Skin epidermis (tissue), 12 donors: ENCODE data around the gene ZSCAN22.
A peak's percentile ranks its signal among the peaks of the same experiment; 100 is the strongest.
"Not testable (repeated sequence)": the region's sequence is repeated elsewhere in the genome, so short reads cannot be mapped to it uniquely, and the experiment has no call there.

Experiments
- H3K27ac ChIP-seq, 21 experiments: fragments of 200-600 bp; sonication (generic) in 11 of 21; one replicate each; pipeline ENCODE4 v1.5.0; 2020; ENCODE audit warnings: mild to moderate bottlenecking in 3 of 21, inconsistent platforms in 2 of 21, moderate library complexity in 2 of 21
- H3K4me3 ChIP-seq, 7 experiments: fragments of 200-600 bp; sonication (generic) in 2 of 7; one replicate each; pipeline ENCODE4 v1.5.0; 2020; ENCODE audit warnings: inconsistent platforms in 2 of 7, mild to moderate bottlenecking in 2 of 7, moderate library complexity in 1 of 7

ZSCAN22 gene

DNA sequence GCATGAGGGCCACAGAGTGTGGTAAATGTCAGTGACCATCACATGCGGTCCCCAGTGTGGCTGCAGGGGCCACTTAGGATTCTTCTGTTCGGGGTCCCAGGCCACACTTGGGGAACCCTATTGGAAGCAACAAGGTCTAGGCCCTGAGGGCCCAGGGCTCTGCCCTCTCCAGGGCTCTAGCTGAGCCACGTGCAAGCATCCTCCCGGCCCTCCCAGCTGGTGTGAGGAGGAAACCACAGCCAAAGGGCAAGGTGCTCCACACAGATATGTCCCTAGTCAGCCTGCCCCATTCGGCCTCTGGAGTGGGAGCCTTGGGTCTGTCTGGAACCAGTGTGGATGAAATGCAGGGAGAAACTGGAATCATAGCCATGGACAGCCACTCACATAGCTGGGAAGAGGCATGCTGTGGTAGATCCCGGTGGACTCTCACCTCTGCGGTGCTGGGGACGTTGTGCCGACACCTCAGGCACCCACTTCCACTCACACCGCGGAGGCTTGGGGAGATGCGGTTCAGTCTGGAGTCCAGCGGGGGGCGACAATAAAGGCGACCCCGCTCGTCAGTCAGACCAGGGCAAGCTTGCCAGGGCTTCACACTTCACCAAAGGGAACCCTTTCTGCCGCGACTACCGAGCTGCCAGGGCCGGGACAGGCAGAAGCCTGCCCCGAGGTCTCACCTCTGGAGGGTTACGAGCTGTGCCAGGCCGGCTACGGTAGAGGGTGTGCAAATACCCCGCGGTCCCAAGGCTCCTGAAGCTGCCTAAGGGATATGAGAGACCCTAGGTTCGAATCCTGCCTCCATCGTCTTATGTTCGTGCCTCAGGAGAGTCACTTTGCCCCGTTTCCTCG lies 40.0 kb downstream of the ZSCAN22 start:
- Histone ChIP-seq H3K27ac (no peak overlapping the region), H3K4me3 (no peak overlapping the region)

DNA sequence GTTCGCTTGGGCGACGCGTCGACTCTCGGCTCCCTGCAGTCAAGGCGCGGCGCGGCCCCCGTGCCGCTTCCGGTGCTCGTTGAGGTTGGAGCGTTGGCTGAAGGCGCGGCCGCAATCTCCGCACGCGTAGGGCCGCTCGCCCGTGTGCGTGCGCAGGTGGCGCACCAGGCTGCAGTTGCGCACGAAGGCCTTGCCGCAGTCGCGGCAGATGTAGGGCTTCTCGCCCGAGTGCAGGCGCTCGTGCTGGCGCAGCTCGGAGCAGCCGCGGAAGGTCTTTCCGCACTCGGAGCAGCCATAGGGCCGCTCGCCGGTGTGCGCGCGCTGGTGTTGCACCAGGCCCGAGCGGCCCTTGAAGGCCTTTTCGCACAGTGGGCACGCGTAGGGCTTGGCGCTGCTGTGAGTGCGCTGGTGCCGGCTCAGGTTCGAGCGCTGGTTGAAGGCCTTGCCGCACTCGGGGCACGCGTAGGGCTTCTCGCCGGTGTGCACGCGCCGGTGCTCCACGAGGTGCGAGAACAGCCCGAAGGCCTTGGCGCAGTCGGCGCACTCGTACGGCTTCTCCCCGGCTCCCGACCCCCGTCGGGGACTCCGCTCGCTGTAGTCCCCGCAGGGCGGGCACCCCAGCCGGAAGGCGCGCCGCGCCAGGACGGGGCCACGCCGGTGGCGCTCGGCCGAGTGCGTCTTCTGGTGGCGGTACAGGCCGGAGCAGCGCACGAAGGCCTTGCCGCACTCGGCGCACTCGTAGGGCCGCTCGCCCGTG lies 41.1 kb downstream of the ZSCAN22 start:
- H3K27ac ChIP-seq, result no peak overlapping the region
- H3K4me3 ChIP-seq, result no peak overlapping the region

DNA sequence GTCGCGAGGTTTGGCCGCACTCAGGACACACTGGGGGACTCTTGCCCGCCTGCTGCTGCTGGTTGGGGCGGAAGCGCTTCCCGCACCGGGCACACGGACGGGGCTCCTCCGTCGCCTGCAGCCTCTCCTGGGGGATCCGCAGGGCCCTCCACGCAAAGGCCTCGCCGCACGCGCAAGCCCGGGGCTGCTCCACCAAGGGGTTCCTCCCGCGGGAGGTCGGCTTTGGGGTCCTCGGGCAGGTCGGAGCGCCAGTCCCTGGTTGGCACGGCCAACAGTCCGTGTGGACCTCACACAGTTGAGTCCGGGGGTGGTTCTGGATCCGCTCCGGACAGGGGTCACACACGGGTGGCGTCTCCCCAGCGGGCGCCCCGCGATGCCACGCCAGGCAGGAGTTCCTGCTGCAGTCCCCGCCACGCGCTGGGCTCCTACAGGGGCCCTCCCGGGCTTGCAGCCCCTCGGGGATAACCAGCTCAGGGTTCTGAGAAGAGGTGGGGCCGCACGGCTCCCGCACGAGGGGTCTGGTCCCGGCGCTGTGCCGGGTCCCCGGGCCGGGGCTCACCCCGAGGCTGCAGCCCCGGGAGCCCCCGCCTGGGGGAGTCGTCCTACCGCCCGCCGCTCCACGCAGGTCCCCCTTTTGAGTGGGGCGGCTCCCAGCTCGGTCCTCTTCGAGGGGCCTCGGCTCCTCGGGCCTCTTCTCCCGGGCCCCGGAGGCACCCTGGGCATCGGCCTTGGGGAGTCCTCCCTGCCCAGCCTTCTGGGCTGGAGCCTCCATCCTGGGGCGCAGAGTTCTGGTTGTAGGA lies 42.0 kb downstream of the ZSCAN22 start:
- Histone ChIP-seq H3K4me3 (no peak overlapping the region), H3K27ac (no peak overlapping the region)

DNA sequence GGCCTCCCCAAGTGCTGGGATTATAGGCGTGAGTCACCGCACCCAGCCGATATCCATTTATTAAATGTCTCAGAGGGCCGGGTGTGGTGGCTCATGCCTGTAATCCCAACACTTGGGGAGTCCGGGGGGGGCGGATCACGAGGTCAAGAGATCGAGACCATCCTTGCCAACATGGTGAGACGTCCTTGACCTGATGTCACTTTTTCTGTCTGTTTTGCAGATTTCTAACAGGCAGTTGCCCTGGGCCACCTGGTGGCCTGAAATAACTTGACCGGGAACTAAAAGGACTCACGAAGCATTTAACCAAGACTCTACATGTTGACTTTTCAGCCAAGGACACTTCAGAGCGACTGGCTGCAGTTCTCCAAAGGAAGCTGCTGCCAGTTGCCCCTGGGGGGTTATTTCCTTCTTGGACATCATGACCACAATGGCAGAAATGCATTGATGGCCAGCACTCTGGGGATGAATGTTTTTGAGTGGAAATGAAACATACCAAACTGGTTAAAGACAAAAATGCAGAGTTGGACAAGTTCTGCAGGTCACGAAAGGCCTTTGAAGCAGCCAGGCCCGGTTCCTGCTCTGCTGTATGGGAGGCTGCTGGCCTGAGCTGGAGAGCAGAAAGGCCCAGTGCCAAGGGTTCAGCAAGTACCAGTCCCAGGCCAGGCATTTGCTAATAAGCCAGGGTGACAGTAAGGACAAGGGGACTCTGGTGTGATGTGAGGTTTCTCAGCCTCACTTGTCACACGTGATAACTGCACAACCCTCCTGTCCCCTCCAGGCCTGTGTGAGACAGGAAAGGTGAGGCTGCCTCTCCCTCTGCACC lies 45.7 kb downstream of the ZSCAN22 start:
- H3K27ac ChIP-seq, result no peak overlapping the region
- no peak overlapping the region for H3K4me3 ChIP-seq

DNA sequence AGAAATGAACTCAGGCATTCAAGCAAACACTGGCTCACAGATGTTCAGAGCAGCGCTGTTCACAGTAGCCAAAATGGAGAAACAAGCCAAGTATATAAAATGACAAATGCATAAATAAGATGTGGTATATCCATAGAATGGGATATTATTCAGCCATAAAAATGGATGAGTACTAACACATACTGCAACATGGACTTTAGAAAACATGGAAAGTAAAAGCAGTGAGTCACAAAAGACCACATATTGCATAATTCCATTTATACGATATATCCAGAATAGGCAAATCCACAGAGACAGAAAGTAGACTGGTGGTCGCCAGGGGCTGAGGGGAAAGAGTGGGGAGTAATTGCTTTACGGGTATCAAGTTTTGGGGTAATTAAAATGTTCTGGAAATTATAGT lies 47.4 kb downstream of the ZSCAN22 start:
- Histone ChIP-seq H3K4me3 (no peak overlapping the region), H3K27ac (no peak overlapping the region)

DNA sequence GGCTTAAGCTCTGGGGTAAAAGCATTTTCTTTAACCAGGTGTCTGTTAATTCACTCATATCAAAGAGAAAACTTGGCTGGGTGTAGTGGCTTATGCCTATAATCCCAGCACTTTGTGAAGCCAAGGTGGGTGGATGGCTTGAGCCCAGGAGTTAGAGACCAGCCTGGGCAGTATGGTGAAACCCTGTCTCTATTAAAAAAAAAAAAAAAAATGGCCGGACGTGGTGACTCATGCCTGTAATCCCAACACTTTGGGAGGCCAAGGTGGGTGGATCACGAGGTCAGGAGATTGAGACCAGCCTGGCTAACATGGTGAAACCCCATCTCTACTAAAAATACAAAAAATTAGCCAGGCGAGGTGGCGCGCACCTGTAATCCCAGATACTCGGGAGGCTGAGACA lies 49.9 kb downstream of the ZSCAN22 start:
- H3K4me3 ChIP-seq, H3K27ac ChIP-seq: not testable (repeated sequence)

DNA sequence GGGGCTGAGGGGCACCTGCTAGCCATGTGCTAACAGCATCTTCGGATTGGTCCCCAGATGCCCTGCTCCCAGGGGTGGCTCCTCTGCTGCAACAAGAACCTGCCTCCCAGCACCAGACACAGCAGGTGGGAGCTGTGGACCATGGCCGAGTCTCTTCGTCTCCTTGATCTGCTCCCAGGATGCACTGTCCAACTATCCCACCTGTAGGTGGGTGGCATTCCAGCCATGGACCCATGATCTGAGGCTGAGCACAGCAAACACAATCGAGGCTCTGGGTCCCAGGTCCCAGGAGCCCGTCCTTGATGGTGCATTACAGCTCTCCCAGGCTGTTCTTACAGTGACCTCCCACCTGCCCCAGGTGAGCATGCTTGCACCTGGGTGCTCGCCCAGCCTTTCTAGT lies 52.5 kb downstream of the ZSCAN22 start:
- Histone ChIP-seq H3K27ac (no peak overlapping the region), H3K4me3 (no peak overlapping the region)

DNA sequence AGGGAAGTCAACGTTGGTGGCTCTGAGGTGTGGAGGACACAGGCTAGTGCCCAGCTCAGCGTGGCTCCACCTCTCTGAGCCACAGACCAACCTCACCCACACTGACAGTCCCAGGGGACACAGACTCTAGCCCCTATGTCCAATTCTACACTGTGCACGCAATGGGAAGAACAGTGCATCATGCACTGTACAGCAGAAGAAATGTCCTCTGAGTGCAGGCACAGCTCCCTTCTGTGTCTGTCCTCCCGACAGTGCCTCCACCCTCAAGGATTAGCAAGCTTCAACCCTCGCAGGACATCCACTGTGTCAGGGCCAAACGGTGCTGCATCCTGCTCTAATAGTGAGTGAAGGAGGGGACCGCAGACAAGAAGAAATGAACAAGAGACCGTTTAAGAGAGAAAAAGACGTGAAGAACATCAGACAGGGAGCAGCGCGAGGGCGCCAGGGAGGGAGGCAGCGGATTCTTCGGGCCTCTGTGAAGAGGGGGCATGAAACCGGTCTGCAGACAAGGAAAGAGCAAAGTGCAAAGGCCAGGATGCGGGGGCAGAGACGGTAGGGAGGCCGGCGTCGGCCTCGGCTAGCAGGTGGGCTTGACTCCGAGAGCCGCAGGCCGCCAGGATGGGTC lies 53.4 kb downstream of the ZSCAN22 start:
- Histone ChIP-seq H3K4me3 (peak overlapping the region; percentile 49 to 87 (median 71)), H3K27ac (peak overlapping the region; percentile 80 to 96 (median 92))

DNA sequence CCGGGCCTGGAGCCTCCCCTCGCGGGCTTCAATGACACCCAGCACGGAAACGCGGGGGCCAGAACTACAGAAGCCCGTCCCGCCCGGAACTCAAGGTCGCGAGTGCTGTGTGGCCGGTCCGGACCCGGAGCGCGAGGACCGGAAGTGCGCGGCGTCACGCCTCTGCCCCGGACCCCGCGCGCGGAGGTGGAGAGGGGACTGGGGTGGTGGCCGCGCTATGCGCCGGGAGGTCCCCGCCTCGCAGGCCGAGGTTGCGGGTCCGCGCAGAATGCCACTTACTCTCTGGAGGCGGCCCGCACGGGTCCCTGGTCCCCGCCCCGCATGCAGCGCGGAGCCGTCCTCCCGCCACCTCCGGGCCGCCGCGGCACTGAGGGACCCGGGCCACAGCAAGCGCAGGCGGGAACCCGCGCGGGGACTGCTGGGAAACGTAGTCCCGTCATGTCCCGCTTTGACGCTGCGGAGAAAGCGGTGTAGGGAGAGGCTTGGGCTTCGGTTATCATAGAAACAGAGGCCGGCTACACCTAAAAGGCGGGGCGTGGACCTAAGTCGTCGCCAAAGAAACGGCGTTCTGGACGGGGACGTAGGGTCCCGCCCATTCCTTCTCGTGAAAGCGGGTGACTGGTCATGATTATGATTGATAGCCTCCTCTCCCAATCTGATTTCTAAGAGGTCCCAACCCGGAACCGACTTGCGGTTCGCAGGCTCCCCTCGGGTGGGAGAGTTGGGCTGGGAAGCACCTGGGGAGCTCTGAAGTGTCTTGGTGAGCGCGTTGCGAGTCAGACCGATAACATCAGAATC lies 54.1 kb downstream of the ZSCAN22 start, which contains the start of gene ZNF837:
ZNF837 (minus strand) TSS at position 369 of the 798 bp plus-strand sequence. CDS start 11,698 bp downstream, outside the sequence.
- peak within 1 kb of the TSS; percentile 49 to 87 (median 71) for H3K4me3 ChIP-seq
- H3K27ac ChIP-seq, result peak within 1 kb of the TSS; percentile 83 to 96 (median 92)

DNA sequence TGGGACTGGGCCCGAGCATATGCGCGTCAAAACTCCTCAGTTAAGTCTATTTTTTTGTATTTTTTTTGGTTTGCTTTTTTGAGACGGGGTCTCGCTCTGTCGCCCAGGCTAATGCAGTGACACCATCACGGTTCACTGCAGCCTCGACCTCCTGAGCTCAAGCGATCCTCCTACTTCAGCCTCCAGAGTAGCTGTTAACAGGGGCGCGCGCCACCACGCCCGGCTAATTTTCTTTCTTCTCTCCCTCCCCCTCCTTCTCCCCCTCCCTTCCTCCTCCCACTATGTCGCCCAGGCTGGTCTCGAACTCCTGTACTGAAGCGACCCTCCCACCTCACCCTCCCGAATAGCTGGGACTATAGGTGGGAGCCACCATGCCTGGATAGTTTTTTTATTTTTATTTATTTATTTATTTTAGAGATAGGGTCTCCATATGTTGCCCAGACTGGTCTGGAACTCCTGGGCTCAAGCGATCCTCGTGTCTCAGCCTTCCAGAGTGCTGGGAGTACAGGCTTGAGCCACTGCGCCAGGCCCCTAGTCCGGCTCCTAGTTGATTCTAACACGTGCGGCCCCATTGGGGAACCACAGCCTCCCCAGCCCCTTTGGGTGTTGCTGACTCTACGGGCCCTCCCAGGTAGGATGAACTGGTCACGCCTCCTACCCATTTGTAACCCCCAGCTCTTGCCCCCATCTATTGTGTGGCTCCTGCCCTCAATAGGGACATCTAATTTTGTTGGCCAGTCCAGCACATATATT lies 54.8 kb downstream of the ZSCAN22 start:
- peak overlapping the region in 20 of 21 experiments; percentile 64 to 96 (median 92) for H3K27ac ChIP-seq
- H3K4me3 ChIP-seq, result peak overlapping the region; percentile 49 to 87 (median 71)

DNA sequence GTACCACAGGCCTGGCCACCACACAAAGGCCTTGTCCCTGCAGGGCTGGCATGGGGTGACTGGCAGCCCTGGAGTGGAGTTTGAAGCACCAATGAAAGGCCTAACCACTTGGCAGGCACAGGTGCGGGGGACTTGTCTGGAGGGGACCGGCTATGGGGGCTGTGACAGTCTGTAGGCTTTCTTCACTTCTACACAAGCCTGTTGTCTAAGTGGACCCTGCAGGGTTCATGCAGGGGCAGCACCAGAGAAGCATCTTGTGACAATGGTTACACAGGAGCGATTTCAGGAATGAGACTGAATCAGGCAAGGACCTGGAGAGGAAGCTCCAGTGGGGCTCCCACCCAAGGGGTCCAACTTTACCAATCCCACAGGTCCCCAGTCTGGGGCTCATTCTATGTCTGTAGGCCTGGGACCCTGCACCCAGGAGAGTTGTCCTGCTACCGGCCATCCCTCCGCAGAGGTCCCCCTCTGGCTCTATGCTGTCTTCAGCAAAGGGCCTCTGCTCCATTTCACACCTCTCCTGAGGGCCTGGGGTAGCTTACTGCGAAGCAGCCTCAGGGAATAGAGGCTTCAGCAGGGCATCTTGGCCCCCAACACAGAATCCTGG lies 56.3 kb downstream of the ZSCAN22 start:
- no peak overlapping the region for H3K4me3 ChIP-seq
- no peak overlapping the region for H3K27ac ChIP-seq

DNA sequence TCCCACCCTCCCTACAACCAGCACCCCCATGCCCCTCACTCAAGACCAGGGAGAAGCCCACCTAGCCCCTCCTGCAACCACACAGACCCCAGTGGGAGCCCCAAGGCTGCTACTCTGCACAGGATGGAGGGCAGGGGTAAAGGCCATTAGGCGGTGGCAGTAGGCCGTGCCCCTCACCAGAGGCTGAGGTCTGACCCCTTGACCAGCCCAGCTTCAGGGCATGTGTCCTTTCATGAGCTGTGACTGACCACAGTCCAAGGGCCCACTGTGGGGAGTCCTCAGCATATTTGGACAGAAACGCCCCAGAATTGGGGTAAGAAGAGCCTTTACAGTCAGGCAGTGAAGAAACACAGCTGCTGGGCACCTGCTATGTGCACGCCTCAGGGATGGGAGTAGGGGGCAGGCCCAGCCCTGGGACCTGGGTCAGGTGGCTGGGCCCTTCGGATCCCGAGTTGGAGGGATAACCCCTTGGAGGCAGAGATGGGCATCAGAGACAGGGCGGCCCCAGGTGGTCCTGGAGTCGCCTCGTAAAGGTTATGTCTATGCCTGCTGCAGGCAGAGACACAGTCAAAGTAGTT lies 58.6 kb downstream of the ZSCAN22 start:
- Histone ChIP-seq H3K27ac (peak overlapping the region in 20 of 21 experiments; percentile 86 to 99 (median 96)), H3K4me3 (peak overlapping the region in 2 of 7 experiments; percentile 77 to 87)

DNA sequence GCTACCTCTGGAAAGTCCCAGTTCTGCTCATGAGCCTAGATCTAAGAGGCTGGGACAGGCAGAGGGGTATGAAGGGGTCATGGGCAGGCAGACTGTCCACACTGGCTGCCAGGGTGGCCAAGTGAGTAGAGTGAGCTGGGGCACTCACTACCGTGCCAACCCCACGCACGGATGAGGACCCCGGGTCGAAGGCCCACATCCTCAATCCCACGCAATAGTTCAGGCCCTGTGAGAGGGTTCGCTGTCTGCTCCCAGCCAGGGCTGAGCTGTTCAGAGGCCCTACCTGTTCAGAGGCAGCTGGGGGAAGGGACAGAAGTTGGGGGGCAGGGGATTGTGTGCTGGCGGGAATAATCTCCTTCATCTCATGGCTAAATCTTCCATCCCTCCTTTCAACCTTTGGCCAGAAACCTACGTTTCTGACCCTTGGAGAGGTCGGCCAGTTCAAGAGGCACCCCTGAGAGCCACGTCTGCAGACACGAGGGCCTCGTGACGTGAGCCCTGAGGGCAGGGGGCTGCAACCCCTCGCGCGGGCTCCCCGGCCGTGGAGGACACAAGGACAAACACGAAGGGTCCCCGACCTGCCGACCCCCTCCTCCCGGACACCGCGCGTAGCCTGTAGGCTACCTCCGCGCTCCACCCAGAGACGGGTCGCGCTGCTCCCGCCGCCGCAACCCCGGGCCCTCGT lies 59.2 kb downstream of the ZSCAN22 start:
- peak overlapping the region; percentile 81 to 99 (median 95) for H3K27ac ChIP-seq
- H3K4me3 ChIP-seq, result peak overlapping the region; percentile 36 to 87 (median 77)

DNA sequence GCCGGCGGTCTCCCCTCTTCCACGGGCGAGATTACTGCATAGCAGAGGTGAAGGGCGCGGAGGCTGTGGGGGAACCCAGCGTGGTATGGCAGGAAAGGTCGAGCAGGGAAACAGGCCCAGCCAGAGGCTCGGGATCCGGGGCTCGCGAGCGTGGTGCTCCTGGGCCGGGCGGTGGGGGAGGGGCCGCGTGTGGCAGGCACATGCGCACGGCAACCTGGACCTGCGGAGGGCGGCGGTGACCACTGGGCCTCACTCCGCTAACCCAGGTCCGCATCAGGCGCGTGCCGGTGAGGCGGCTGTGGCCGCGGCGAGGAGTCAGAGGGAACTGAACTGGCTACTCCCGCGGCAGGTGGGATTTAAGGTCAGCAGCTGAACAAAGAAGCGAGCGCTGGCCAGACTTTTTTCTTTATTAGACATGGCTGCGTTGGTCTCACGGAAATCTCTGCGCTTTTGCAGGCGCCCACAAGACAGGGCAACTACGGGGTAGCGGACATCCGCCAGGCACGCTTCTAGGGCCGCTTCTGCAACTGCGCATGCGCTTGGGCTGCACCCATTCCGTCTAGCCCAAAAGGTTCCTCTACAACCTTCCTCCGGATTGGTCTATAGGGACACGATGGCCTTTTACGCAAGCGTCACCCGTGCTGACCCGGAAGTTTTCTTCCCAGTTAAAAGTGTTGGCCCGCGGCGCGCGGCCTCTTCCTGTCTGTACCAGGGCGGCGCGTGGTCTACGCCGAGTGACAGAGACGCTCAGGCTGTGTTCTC lies 60.0 kb downstream of the ZSCAN22 start, which contains the start of gene RPS5:
RPS5 (plus strand) TSS at position 694 of the 762 bp plus-strand sequence. CDS start 869 bp downstream, outside the sequence.
- peak within 1 kb of the TSS; percentile 36 to 87 (median 77) for H3K4me3 ChIP-seq
- H3K27ac ChIP-seq, result peak within 1 kb of the TSS; percentile 81 to 99 (median 95)
